GM23338 (cell line): ENCODE results near the gene SNCB. TPM values are rescaled to one million over a fixed set of nuclear protein-coding genes. Genes with fewer than 3 reads are reported as not detected.

ENCODE experiments used
- ATAC-seq: fragments of 200-7000 bp; cut with Tn5 transposase; 3 replicates; pipeline ENCODE4 v1.9.1; 2020
- DNase-seq: peaks from one replicate; pipeline ENCODE4 v3.0.0-alpha.2; 2015; ENCODE audit warnings: low spot score
- H2AFZ ChIP-seq: fragments of 200-600 bp; sonication (generic); 2 replicates; pipeline ENCODE4 v1.8.0; 2016; ENCODE audit warnings: antibody characterized with exemption, mild to moderate bottlenecking, moderate library complexity
- H3F3A ChIP-seq: fragments of 200-600 bp; sonication (generic); replicated peaks from 2 replicates; pipeline ENCODE4 v1.8.0; 2017; ENCODE audit warnings: antibody characterized with exemption, mixed run types, low read depth
- H3K27ac ChIP-seq: fragments of 200-600 bp; sonication (generic); 2 replicates; pipeline ENCODE4 v1.6.1; 2016; ENCODE audit warnings: low read depth
- H3K27me3 ChIP-seq: fragments of 200-600 bp; sonication (generic); 2 replicates; pipeline ENCODE4 v1.8.0; 2016; ENCODE audit warnings: mild to moderate bottlenecking, mixed run types, moderate library complexity; ENCODE audit not compliant: insufficient read depth
- H3K36me3 ChIP-seq: fragments of 200-600 bp; sonication (generic); 2 replicates; pipeline ENCODE4 v1.8.0; 2016; ENCODE audit warnings: mild to moderate bottlenecking; ENCODE audit not compliant: insufficient read depth
- H3K4me1 ChIP-seq: fragments of 200-600 bp; sonication (generic); 2 replicates; pipeline ENCODE4 v1.8.0; 2016; ENCODE audit warnings: mild to moderate bottlenecking, moderate library complexity; ENCODE audit not compliant: insufficient read depth
- H3K4me2 ChIP-seq: fragments of 200-600 bp; sonication (generic); 2 replicates; pipeline ENCODE4 v1.7.1; 2017; ENCODE audit warnings: mixed run types
- H3K4me3 ChIP-seq: fragments of 200-600 bp; sonication (generic); 2 replicates; pipeline ENCODE4 v1.6.1; 2016; ENCODE audit warnings: mixed run types
- H3K79me2 ChIP-seq: fragments of 200-600 bp; sonication (generic); replicated peaks from 2 replicates; pipeline ENCODE4 v1.8.0; 2017; ENCODE audit warnings: mild to moderate bottlenecking; ENCODE audit not compliant: insufficient read depth
- H3K9me2 ChIP-seq: fragments of 200-600 bp; sonication (generic); 2 replicates; pipeline ENCODE4 v1.8.0; 2017; ENCODE audit not compliant: insufficient read depth
- H4K20me1 ChIP-seq: fragments of 200-600 bp; sonication (generic); replicated peaks from 2 replicates; pipeline ENCODE4 v1.8.0; 2017; ENCODE audit warnings: mild to moderate bottlenecking; ENCODE audit not compliant: insufficient read depth
- H3K27ac Mint-ChIP-seq: 2 replicates; pipeline ENCODE4 v1.8.0; 2020; ENCODE audit warnings: inconsistent platforms, mild to moderate bottlenecking, moderate library complexity, mixed read lengths
- H3K27me3 Mint-ChIP-seq: 3 replicates; pipeline ENCODE4 v1.8.0; 2022; ENCODE audit warnings: low read depth, mild to moderate bottlenecking, moderate library complexity, mixed read lengths, inconsistent platforms; ENCODE audit not compliant: insufficient read depth, poor library complexity
- H3K36me3 Mint-ChIP-seq: 3 replicates; pipeline ENCODE4 v1.8.0; 2021; ENCODE audit warnings: low read depth, mild to moderate bottlenecking, inconsistent platforms, moderate library complexity, mixed read lengths
- H3K4me1 Mint-ChIP-seq: 3 replicates; pipeline ENCODE4 v1.8.0; 2020; ENCODE audit warnings: mild to moderate bottlenecking, inconsistent platforms, mixed read lengths
- H3K4me3 Mint-ChIP-seq: 3 replicates; pipeline ENCODE4 v1.8.0; 2021; ENCODE audit warnings: moderate library complexity, mild to moderate bottlenecking, inconsistent platforms, mixed read lengths
- H3K9me3 Mint-ChIP-seq: 3 replicates; pipeline ENCODE4 v1.8.0; 2020; ENCODE audit warnings: moderate library complexity, mild to moderate bottlenecking, inconsistent platforms, mixed read lengths
- CREB1 ChIP-seq: fragments of 250-450 bp; sonication (Bioruptor Pico); IDR thresholded peaks from 2 replicates; pipeline ENCODE4 v1.5.0; 2020; ENCODE audit warnings: low read depth, mild to moderate bottlenecking, moderate library complexity
- EZH2 ChIP-seq: fragments of 200-600 bp; sonication (generic); IDR thresholded peaks from one replicate; pipeline ENCODE4 v1.8.0; 2017; ENCODE audit warnings: antibody characterized with exemption, mild to moderate bottlenecking, low read depth; ENCODE audit not compliant: unreplicated experiment
- EZH2phosphoT487 ChIP-seq: fragments of 200-600 bp; sonication (generic); IDR thresholded peaks from one replicate; pipeline ENCODE4 v1.8.1; 2018; ENCODE audit warnings: antibody characterized with exemption; ENCODE audit not compliant: unreplicated experiment
- JUNB ChIP-seq: IDR thresholded peaks from one replicate; pipeline ENCODE4 v1.6.1; 2016; ENCODE audit warnings: antibody characterized with exemption; ENCODE audit not compliant: unreplicated experiment
- NANOG ChIP-seq: IDR thresholded peaks from 2 replicates; pipeline ENCODE4 v1.6.1; 2016; ENCODE audit warnings: antibody characterized with exemption, borderline replicate concordance
- POLR2AphosphoS5 ChIP-seq: IDR thresholded peaks from 2 replicates; pipeline ENCODE4 v1.6.1; 2016; ENCODE audit warnings: antibody characterized with exemption, low read depth
- STAT1 ChIP-seq: IDR thresholded peaks from one replicate; pipeline ENCODE4 v1.6.1; 2016; ENCODE audit warnings: antibody characterized with exemption; ENCODE audit not compliant: unreplicated experiment
- ZNF114 ChIP-seq: fragments of 250-450 bp; sonication (Bioruptor Pico); IDR thresholded peaks from 2 replicates; pipeline ENCODE4 v1.5.0; 2020; ENCODE audit warnings: mild to moderate bottlenecking, moderate library complexity
- ZNF331 ChIP-seq: fragments of 250-450 bp; sonication (Bioruptor Pico); IDR thresholded peaks from 2 replicates; pipeline ENCODE4 v1.5.0; 2020; ENCODE audit warnings: low read depth, mild to moderate bottlenecking, moderate library complexity
- polyA plus RNA-seq: library from polyadenylated mRNA; unstranded; fragments of >200 nt; fragmentation: Nextera tagmentation; extraction: Ambion mirVana; gene quantifications from 2 replicates; pipeline ENCODE4 v1.2.1, GENCODE V29; 2016
- total RNA-seq: library from RNA; depleted of rRNA; stranded (reverse); fragments of >200 nt; shearing (Covaris generic); gene quantifications from 2 replicates; pipeline ENCODE4 v1.2.3, GENCODE V29; 2014
- TF ChIP-seq, protein P1 (sequence below): IDR thresholded peaks from one replicate; pipeline ENCODE4 v1.6.1; 2018; ENCODE audit warnings: antibody characterized with exemption; ENCODE audit not compliant: unreplicated experiment
- TF ChIP-seq, protein P2 (sequence below): IDR thresholded peaks from 2 replicates; pipeline ENCODE4 v1.6.1; 2016; ENCODE audit warnings: antibody characterized with exemption
- TF ChIP-seq, protein P3 (sequence below), 2 experiments: fragments of 200-600 bp in 1 of 2; sonication (generic) in 1 of 2; conservative IDR thresholded peaks; 2 replicates each; pipeline versions ENCODE4 v1.5.1 to v1.6.1; 2016 to 2017; ENCODE audit warnings: antibody characterized with exemption in 2 of 2, low read depth in 2 of 2, mild to moderate bottlenecking in 2 of 2, moderate library complexity in 1 of 2
- TF ChIP-seq, protein P4 (sequence below): fragments of 250-450 bp; sonication (Bioruptor Pico); IDR thresholded peaks from 2 replicates; pipeline ENCODE4 v1.5.0; 2020; ENCODE audit warnings: mild to moderate bottlenecking, moderate library complexity

The SNCB gene
- total and polyA plus RNA-seq, 2 experiments from 2014 or later: 3.6 to 13.5 TPM

DNA sequence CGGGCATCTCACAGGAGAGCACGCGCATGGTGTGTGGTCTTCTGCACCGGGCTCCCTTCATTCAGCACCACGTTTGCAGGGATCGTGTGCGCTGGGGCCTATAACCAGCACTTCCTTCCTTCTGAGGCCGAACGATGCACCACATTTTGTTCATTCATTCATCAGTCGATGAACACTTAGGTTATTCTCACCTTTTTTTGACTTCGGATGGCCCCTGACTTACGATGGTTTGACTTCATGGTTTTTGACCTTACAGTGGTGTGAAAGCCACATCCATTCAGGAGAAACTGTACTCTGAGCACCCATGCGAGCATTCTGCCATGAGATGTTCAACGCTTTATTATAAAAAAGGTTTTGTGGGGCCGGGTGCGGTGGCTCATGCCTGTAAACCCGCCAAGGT, 44.5 kb upstream of the SNCB start:
- peaks cover 22% of the 10 kb centered on the region for H3K27me3 Mint-ChIP-seq
- H3K4me3 Mint-ChIP-seq: no peak overlapping the region
- DNase-seq: no peak
- no peak for ATAC-seq
- no peak overlapping the region for H3K27ac Mint-ChIP-seq
- H3K4me1 Mint-ChIP-seq: peaks cover 34% of the 10 kb centered on the region
- Histone ChIP-seq H3K4me2 (no peak overlapping the region), H3K27me3 (peaks cover 9% of the 10 kb centered on the region), H3K4me1 (peaks cover 2% of the 10 kb centered on the region), H3K36me3 (no peaks in the 10 kb centered on the region), H3F3A (no peaks in the 10 kb centered on the region), H3K79me2 (no peaks in the 10 kb centered on the region), H4K20me1 (no peaks in the 10 kb centered on the region), H2AFZ (no peak overlapping the region), H3K27ac (no peak overlapping the region), H3K4me3 (no peak overlapping the region), H3K9me2 (no peaks in the 10 kb centered on the region)
- no peaks in the 10 kb centered on the region for H3K36me3 Mint-ChIP-seq
- TF ChIP-seq ZNF331 (no peak), CREB1 (CRISPR knock-in tag) (no peak), ZNF114 (no peak), STAT1 (no peak), EZH2 (no peak), NANOG (no peak), JUNB (no peak), EZH2phosphoT487 (no peak), POLR2AphosphoS5 (no peak)
- TF ChIP-seq, protein P1, sequence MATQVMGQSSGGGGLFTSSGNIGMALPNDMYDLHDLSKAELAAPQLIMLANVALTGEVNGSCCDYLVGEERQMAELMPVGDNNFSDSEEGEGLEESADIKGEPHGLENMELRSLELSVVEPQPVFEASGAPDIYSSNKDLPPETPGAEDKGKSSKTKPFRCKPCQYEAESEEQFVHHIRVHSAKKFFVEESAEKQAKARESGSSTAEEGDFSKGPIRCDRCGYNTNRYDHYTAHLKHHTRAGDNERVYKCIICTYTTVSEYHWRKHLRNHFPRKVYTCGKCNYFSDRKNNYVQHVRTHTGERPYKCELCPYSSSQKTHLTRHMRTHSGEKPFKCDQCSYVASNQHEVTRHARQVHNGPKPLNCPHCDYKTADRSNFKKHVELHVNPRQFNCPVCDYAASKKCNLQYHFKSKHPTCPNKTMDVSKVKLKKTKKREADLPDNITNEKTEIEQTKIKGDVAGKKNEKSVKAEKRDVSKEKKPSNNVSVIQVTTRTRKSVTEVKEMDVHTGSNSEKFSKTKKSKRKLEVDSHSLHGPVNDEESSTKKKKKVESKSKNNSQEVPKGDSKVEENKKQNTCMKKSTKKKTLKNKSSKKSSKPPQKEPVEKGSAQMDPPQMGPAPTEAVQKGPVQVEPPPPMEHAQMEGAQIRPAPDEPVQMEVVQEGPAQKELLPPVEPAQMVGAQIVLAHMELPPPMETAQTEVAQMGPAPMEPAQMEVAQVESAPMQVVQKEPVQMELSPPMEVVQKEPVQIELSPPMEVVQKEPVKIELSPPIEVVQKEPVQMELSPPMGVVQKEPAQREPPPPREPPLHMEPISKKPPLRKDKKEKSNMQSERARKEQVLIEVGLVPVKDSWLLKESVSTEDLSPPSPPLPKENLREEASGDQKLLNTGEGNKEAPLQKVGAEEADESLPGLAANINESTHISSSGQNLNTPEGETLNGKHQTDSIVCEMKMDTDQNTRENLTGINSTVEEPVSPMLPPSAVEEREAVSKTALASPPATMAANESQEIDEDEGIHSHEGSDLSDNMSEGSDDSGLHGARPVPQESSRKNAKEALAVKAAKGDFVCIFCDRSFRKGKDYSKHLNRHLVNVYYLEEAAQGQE: no peak
- TF ChIP-seq, protein P2, sequence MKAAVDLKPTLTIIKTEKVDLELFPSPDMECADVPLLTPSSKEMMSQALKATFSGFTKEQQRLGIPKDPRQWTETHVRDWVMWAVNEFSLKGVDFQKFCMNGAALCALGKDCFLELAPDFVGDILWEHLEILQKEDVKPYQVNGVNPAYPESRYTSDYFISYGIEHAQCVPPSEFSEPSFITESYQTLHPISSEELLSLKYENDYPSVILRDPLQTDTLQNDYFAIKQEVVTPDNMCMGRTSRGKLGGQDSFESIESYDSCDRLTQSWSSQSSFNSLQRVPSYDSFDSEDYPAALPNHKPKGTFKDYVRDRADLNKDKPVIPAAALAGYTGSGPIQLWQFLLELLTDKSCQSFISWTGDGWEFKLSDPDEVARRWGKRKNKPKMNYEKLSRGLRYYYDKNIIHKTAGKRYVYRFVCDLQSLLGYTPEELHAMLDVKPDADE: no peak
- TF ChIP-seq, protein P3, sequence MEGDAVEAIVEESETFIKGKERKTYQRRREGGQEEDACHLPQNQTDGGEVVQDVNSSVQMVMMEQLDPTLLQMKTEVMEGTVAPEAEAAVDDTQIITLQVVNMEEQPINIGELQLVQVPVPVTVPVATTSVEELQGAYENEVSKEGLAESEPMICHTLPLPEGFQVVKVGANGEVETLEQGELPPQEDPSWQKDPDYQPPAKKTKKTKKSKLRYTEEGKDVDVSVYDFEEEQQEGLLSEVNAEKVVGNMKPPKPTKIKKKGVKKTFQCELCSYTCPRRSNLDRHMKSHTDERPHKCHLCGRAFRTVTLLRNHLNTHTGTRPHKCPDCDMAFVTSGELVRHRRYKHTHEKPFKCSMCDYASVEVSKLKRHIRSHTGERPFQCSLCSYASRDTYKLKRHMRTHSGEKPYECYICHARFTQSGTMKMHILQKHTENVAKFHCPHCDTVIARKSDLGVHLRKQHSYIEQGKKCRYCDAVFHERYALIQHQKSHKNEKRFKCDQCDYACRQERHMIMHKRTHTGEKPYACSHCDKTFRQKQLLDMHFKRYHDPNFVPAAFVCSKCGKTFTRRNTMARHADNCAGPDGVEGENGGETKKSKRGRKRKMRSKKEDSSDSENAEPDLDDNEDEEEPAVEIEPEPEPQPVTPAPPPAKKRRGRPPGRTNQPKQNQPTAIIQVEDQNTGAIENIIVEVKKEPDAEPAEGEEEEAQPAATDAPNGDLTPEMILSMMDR (conservative IDR thresholded peaks at IDR 0.05; ENCODE audit: low read depth in 2 of 2): no peak
- TF ChIP-seq, protein P4, sequence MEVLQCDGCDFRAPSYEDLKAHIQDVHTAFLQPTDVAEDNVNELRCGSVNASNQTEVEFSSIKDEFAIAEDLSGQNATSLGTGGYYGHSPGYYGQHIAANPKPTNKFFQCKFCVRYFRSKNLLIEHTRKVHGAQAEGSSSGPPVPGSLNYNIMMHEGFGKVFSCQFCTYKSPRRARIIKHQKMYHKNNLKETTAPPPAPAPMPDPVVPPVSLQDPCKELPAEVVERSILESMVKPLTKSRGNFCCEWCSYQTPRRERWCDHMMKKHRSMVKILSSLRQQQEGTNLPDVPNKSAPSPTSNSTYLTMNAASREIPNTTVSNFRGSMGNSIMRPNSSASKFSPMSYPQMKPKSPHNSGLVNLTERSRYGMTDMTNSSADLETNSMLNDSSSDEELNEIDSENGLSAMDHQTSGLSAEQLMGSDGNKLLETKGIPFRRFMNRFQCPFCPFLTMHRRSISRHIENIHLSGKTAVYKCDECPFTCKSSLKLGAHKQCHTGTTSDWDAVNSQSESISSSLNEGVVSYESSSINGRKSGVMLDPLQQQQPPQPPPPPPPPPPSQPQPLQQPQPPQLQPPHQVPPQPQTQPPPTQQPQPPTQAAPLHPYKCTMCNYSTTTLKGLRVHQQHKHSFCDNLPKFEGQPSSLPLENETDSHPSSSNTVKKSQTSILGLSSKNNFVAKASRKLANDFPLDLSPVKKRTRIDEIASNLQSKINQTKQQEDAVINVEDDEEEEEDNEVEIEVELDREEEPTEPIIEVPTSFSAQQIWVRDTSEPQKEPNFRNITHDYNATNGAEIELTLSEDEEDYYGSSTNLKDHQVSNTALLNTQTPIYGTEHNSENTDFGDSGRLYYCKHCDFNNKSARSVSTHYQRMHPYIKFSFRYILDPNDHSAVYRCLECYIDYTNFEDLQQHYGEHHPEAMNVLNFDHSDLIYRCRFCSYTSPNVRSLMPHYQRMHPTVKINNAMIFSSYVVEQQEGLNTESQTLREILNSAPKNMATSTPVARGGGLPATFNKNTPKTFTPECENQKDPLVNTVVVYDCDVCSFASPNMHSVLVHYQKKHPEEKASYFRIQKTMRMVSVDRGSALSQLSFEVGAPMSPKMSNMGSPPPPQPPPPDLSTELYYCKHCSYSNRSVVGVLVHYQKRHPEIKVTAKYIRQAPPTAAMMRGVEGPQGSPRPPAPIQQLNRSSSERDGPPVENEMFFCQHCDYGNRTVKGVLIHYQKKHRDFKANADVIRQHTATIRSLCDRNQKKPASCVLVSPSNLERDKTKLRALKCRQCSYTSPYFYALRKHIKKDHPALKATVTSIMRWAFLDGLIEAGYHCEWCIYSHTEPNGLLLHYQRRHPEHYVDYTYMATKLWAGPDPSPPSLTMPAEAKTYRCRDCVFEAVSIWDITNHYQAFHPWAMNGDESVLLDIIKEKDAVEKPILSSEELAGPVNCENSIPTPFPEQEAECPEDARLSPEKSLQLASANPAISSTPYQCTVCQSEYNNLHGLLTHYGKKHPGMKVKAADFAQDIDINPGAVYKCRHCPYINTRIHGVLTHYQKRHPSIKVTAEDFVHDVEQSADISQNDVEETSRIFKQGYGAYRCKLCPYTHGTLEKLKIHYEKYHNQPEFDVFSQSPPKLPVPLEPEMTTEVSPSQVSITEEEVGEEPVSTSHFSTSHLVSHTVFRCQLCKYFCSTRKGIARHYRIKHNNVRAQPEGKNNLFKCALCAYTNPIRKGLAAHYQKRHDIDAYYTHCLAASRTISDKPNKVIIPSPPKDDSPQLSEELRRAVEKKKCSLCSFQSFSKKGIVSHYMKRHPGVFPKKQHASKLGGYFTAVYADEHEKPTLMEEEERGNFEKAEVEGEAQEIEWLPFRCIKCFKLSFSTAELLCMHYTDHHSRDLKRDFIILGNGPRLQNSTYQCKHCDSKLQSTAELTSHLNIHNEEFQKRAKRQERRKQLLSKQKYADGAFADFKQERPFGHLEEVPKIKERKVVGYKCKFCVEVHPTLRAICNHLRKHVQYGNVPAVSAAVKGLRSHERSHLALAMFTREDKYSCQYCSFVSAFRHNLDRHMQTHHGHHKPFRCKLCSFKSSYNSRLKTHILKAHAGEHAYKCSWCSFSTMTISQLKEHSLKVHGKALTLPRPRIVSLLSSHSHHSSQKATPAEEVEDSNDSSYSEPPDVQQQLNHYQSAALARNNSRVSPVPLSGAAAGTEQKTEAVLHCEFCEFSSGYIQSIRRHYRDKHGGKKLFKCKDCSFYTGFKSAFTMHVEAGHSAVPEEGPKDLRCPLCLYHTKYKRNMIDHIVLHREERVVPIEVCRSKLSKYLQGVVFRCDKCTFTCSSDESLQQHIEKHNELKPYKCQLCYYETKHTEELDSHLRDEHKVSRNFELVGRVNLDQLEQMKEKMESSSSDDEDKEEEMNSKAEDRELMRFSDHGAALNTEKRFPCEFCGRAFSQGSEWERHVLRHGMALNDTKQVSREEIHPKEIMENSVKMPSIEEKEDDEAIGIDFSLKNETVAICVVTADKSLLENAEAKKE (CRISPR knock-in tag): no peak
- H3K9me3 Mint-ChIP-seq: no peaks in the 10 kb centered on the region; the same call in 2 of the 3 replicates
